Cardiac fibroblast (primary cell): ENCODE measurements around the gene IGIP.

Source experiments
- DNase-seq, 2 donors: peaks; one replicate each; pipeline versions ENCODE4 v3.0.0 to v3.0.0-alpha.2; 2010; ENCODE audit warnings: low read depth in 2 of 2
- H3K4me3 ChIP-seq, 2 donors: replicated peaks in 1 of 2; 1 replicate in 1 of 2; 2 replicates in 1 of 2; pipeline ENCODE4 v1.5.1; 2011; ENCODE audit warnings: low read depth in 2 of 2, low read length in 2 of 2, mild to moderate bottlenecking in 2 of 2, moderate library complexity in 1 of 2
- CTCF ChIP-seq: IDR thresholded peaks from one replicate; pipeline ENCODE4 v1.5.1; 2011; ENCODE audit warnings: low read depth, mild to moderate bottlenecking, low read length, inconsistent platforms

IGIP gene

DNA sequence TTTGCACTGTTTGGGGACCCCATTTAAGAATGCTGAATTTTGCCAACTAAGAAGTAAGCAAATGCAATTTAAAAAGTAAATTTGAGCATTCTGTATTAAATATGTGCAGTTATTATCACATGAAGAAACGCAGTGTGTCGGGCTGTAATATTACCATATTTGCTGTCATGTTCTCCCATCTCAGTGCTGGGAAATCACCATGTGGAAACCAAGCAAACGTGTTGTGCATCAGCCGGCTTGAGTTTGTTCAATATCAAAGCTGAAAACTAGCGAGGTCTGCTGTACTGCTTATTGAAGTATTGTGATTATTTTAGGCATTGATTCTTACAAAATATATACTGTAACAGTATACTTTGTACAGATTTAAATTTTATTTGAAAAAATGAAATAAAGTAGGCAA is 2.6 kb downstream of the IGIP start:
- TF ChIP-seq CTCF: no peak
- H3K4me3 ChIP-seq: no peak overlapping the region
- no peak for DNase-seq

DNA sequence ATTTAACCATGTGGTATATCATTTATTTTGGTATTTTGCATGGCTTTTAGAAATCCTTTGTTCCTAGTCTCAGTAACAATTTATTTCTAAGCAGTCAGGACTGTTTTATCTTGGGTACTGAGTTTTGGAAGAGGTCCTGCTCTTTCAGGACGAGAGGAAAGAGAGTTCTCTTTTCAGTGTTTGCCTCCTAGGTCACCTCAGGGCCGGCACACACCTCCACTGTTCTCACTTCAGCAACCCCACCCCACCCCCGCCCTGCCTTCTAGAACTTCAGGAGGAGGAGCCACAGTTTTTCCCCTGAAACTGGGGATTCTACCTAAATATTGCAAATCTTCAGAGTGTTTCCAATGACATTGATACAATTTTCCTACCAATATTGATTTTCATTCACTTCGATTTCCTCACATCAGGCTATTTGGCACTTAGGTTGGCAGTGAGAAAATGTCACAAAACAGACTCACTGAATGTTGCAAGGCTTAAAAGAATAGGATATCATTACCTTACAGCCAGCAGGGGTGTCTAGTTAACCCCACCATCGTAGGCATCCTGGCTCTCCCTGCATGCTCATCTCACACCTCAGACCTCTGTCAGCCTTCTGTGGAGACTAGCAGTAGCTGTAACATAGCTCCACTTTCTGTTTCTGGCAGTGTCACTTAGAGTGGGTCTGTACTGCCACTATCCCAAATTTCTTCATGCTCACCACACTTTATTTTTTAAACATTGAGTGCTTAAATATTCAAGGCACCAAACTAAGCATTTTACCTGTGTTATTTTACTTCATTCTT is 5.4 kb downstream of the IGIP start:
- no peak for TF ChIP-seq CTCF

DNA sequence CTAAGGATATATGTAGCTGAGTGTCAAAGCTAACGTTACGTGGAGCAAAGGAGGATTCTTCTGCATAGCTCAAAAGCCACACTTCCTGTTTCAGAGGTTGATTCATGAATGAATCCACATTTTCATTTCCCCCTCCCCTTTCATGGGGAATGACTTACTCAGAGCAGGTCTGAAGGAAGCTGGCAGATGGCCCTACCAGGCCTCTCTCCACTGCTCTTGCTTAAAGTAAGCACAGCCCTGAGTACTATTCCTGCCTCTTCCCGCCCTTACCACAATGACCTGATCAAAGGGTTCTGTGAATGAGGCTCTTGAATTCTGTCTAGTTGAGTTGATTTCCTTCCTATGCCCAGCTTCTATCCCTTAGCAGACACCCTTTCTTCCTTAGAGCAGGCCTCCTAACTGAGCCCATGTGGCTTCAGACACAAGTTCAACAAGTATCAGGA is 6.3 kb downstream of the IGIP start:
- no peak for TF ChIP-seq CTCF
- DNase-seq: peak; percentile 83 to 95
- H3K4me3 ChIP-seq: no peak overlapping the region

More for the DNA sequence above, 5.4 kb downstream of the IGIP start:
- H3K4me3 ChIP-seq: no peak overlapping the region
- DNase-seq: no peak

DNA sequence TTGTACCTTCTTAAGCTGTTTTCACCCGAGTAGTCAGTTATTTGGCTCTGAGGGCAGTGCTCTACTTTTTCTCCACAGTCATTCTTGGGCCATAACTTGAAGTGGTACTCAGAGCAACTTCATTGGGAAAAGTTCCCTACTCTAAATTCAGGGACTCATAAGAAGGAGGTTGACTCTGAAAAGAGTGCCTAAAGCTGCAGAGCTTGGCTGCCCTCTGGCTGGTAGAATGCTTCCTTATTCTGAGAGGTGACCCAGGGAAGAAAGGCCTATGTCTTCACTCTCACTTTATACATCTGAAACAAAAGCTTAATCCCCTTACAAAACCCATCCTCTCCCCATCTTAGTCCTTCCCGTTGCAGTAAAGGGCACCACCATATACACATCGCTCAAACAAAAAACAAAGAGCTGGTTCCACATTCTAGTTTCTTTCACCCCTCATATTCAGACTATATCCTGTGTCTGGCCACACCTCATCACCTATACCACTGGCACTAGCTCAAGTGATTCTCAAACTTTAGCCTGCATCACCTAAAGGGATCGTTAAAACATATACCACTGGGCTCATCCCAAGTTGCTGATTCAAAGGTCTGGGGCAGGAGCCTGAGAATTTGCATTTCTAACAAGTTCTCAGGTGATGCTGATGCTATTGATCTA is 7.9 kb downstream of the IGIP start:
- TF ChIP-seq CTCF: no peak
- no peak for DNase-seq
- no peak overlapping the region for H3K4me3 ChIP-seq

DNA sequence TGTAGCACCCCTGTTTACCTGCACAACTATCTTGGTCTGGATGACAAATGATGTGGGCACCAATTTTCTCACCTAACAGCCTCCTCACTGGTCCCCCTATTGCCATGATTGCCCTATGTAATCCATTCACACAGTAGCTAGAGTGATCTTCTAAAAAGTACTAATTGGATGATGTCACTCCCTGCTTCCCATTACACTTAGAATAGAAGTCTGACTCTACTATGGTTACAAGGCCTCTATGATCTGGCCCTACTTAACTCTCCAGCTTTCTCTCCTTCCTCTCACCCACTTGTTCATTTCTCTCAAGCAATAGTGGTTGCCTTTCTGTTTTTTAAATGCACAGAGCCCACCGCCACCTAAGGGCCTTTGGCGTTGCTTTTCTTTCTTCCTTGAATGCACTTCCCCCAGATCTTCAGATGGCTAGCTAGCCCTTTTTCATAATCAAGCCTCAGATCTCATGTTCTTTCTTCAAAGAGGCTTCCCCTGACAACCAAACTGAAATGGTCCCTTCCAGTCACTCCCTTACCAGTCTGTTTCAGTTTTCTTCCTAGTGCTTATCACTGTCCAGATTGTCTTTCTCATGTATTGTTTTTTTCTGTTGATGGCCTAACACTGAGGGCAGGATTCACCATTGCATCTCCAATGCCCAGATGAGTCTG is 8.7 kb downstream of the IGIP start:
- no peak for DNase-seq
- TF ChIP-seq CTCF: no peak
- no peak overlapping the region for H3K4me3 ChIP-seq

DNA sequence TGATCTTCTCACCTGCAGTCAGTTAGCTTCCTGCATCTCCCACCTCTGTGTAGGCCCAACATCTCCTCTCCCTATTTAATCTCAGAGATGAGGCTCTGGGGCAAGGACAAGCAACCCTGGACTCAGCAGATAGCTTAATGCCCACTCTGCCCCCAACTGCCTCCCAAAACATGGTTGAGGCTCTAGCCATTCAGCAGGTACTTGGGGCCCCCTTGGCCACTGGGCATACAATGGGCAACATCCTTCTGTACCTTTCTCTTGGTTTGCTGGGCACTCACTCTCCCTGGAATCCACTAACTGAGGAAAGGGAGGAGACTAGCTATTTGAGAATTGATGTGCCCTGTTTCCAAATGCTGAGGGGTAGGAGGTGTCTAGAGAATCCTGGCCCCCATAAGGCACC is 9.4 kb downstream of the IGIP start:
- TF ChIP-seq CTCF: no peak
- DNase-seq: no peak
- no peak overlapping the region for H3K4me3 ChIP-seq
